ENCODE measurements around the gene TTC12.

The TTC12 gene

GRCh38 chr11:113404859-113405430, 90.6 kb downstream of the TTC12 start:
- DNase-seq (ENCODE audit: low read depth in 2 of 2), result no peak

- DNase-seq (ENCODE audit: low read depth in 2 of 2), result no peak
Measured at GRCh38 chr11:113405724-113406478, 91.5 kb downstream of the TTC12 start.

DNA sequence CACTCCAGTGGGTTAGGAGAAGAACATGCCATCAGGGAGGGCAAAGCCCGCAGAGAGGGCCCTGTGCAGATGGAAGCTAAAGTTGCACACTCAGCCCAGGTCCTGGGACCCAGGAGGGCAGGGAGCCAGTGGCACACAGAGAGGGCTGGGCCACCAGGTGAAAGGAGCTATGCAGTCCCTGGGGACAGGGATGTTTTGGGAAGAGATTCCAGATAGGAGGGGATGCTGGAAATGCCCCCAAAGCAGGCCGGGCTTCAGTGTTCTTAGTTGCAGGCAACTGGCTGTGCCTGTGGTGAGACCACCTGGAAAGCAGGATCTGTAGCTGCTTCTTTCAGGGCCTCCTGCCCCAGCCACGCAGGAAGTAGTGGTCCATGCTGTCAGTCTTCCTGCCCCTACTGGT, 92.8 kb downstream of the TTC12 start:
- DNase-seq (ENCODE audit: low read depth in 2 of 2), result no peak

GRCh38 chr11:113408206-113408605, 93.8 kb downstream of the TTC12 start:
- no peak for DNase-seq (ENCODE audit: low read depth in 2 of 2)

DNA sequence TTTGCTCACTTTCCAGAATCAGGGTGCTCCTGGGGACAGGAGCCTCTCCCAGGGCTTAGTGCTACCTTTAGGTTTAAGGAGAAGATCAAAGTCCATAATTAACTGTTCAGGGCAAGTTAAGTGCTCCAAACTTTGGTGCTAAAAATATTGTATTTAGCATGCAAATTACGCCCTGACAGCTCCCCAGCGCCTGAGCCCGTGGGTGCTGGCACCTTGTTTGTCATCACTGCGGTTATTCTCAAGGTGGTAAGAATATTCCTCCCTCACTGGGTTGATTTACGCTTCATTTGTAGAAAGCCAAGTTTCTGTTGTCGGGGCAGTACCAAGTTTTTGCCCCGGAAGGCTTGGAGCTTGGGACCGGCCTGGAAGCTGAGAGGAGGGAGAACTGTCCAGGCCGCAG, 94.5 kb downstream of the TTC12 start:
- DNase-seq (ENCODE audit: low read depth in 2 of 2), result no peak

DNA sequence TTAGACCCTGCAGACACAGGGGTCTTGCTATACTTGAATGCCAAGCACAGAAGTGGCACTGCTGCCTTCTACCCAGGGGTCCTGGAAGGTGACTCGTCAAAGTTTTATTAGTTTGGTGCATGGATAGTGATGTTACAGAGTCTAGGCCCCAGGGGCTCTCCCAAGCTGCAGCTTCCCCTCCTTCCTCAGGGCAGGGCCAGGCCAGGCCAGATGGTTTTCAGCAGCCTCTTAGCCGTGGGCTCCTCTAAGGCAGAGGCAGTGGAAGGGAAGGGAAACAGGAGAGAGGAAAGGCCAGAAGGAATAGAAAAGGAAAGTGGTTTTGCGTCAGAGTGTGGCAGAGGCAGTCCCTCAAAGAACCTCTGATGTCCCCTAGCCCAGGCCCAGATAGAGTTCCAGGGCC, 95.1 kb downstream of the TTC12 start:
- DNase-seq (ENCODE audit: low read depth in 2 of 2), result no peak

GRCh38 chr11:113410414-113411135, 96.2 kb downstream of the TTC12 start:
- DNase-seq (ENCODE audit: low read depth in 2 of 2), result no peak

GRCh38 chr11:113411536-113411935, 97.2 kb downstream of the TTC12 start:
- no peak for DNase-seq (ENCODE audit: low read depth in 2 of 2)

- no peak for DNase-seq (ENCODE audit: low read depth in 2 of 2)
Measured at GRCh38 chr11:113412675-113413074, 98.3 kb downstream of the TTC12 start.

- DNase-seq (ENCODE audit: low read depth in 2 of 2), result no peak
Measured at GRCh38 chr11:113415343-113415742, 101.0 kb downstream of the TTC12 start.
